OCI-LY7 (cell line): ENCODE measurements around the gene ELF2.
"Not testable (repeated sequence)": the region's sequence is repeated elsewhere in the genome, so short reads cannot be mapped to it uniquely, and the experiment has no call there.

Experiments used
- CTCF ChIP-seq: fragments of 200-600 bp; sonication (generic); conservative IDR thresholded peaks from 2 replicates; pipeline ENCODE4 v1.5.1; 2014; ENCODE audit warnings: mild to moderate bottlenecking, antibody characterized with exemption, low read length, moderate library complexity, mixed read lengths
- EZH2phosphoT487 ChIP-seq: fragments of 200-600 bp; sonication (generic); IDR thresholded peaks from 2 replicates; pipeline ENCODE4 v1.6.1; 2018; ENCODE audit warnings: low read depth, borderline replicate concordance, mild to moderate bottlenecking, mixed run types, antibody characterized with exemption, low read length, moderate library complexity, mixed read lengths

- not testable (repeated sequence) for TF ChIP-seq CTCF, EZH2phosphoT487
These were observed 147.1 kb downstream of the ELF2 start for GRCh38 chr4:139029866-139030363.
